Type B pancreatic cell (in vitro differentiated cells): Measurements from ENCODE around the gene FBXO47. TPM values are rescaled to one million over a fixed set of nuclear protein-coding genes. Genes with fewer than 3 reads are reported as not detected.
A peak's percentile ranks its signal among the peaks of the same experiment; 100 is the strongest.
"Not testable (repeated sequence)": the region's sequence is repeated elsewhere in the genome, so short reads cannot be mapped to it uniquely, and the experiment has no call there.

Experiments
- DNase-seq: peaks from one replicate; pipeline ENCODE4 v3.0.0; 2021; ENCODE audit warnings: mixed read lengths; ENCODE audit not compliant: unreplicated experiment; ENCODE audit errors: extremely low spot score
- H3K27ac Mint-ChIP-seq: 2 replicates; pipeline ENCODE4 v1.8.0; 2021; ENCODE audit warnings: mild to moderate bottlenecking, mixed read lengths
- H3K27me3 Mint-ChIP-seq: 2 replicates; pipeline ENCODE4 v1.8.0; 2021; ENCODE audit warnings: mixed read lengths
- H3K36me3 Mint-ChIP-seq: 2 replicates; pipeline ENCODE4 v1.8.0; 2021; ENCODE audit warnings: mixed read lengths
- H3K4me1 Mint-ChIP-seq: one replicate; pipeline ENCODE4 v1.8.0; 2021; ENCODE audit warnings: mixed read lengths; ENCODE audit not compliant: unreplicated experiment
- H3K4me3 Mint-ChIP-seq: 2 replicates; pipeline ENCODE4 v1.8.0; 2021; ENCODE audit warnings: mild to moderate bottlenecking, mixed read lengths
- H3K9me3 Mint-ChIP-seq: 2 replicates; pipeline ENCODE4 v1.8.0; 2021; ENCODE audit warnings: mixed read lengths
- CTCF ChIP-seq: fragments of 200-600 bp; sonication (generic); conservative IDR thresholded peaks from 2 replicates; pipeline ENCODE4 v1.5.0; 2021; ENCODE audit warnings: antibody characterized with exemption, mild to moderate bottlenecking
- total RNA-seq: library from RNA; stranded (reverse); gene quantifications from 2 replicates; pipeline ENCODE4 v1.2.1, GENCODE V29; 2021; ENCODE audit warnings: low replicate concordance

The FBXO47 gene
- total RNA-seq, 1 donor from 2014 or later: not detected

DNA sequence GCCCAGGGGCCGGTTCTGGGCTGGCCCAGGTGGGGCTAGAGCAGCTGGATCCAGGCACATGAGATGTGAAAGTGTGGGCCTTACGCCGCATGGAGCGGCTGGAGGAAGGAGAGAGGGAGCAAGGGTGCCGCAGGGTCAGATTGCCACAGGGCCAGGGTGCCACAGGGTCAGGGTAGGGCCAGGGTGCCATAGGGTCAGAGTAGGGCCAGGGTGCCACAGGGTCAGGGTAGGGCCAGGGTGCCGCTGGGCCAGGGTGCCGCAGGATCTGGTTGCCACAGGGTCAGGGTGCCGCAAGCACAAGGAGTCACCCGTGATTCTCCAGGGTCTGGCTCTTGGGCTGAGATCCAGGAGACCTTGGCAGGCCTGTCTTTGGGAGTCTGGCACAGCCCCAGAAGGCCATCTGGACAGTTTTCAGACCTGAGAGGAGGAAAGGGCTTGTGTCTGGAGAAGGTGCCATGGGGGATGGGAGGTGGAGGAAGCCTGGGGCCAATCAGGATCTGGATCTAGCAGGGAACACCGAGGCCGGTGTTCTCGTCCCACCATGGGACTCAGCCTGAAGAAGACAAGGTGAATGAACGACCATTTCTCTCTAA, 54.9 kb downstream of the FBXO47 start:
- no peak overlapping the region for H3K4me3 Mint-ChIP-seq
- no peak for TF ChIP-seq CTCF
- H3K4me1 Mint-ChIP-seq: peaks cover 3% of the 10 kb centered on the region
- DNase-seq: no peak
- H3K36me3 Mint-ChIP-seq: peaks cover 11% of the 10 kb centered on the region
- H3K27ac Mint-ChIP-seq: no peak overlapping the region
- no peaks in the 10 kb centered on the region for H3K27me3 Mint-ChIP-seq
- H3K9me3 Mint-ChIP-seq: no peaks in the 10 kb centered on the region

DNA sequence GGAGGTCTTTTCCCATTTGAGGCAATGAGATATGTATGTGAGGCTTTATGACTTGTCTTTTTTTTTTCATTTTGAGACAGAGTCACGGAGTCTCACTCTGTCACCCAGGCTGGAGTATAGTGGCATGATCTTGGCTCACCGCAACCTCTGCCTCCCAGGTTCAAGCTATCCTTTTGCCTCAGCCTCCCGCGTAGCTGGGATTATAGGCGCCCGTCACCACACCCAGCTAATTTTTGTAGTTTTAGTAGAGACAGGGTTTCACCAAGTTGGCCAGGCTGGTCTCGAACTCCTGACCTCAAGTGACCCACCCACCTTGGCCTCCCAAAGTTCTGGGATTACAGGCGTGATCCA, 55.5 kb downstream of the FBXO47 start:
- not testable (repeated sequence) for H3K27ac Mint-ChIP-seq, H3K27me3 Mint-ChIP-seq, H3K36me3 Mint-ChIP-seq, H3K4me1 Mint-ChIP-seq, DNase-seq, H3K9me3 Mint-ChIP-seq, H3K4me3 Mint-ChIP-seq

DNA sequence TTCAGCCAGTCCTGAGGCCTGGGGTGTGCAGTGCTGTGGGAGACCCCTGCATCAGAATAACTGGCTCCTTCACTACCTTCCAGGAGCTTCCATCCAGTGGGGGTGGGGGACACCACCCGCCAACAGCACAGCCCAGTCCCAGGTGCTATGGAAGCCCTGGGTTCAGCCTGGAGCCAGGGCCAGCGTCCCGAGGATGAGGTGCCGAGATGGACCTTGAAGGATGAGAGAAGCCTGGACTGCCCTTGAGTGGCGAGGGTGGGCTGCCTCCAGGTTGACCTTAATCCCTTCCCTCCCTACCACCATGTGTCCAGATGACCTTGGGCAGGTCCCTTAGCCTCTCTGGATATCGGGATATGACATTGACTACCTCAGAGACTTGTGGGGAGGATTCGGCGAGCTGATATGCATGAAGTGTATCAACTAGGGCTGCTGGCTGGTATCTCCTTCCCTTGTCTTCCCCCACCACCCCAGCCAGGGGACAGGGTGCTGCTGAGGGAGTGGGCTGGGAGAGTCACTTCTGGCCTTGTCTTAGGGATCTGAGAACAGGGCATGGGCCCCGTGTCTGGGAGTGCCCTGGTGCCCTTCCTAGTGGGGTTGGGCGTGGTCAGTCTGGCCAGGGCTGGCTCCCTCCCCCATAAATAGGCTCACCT, 56.0 kb downstream of the FBXO47 start:
- DNase-seq: no peak
- peaks cover 5% of the 10 kb centered on the region for H3K36me3 Mint-ChIP-seq
- no peaks in the 10 kb centered on the region for H3K9me3 Mint-ChIP-seq
- H3K4me1 Mint-ChIP-seq: peaks cover 5% of the 10 kb centered on the region
- no peak overlapping the region for H3K4me3 Mint-ChIP-seq
- H3K27ac Mint-ChIP-seq: no peak overlapping the region
- no peak for TF ChIP-seq CTCF
- no peaks in the 10 kb centered on the region for H3K27me3 Mint-ChIP-seq

DNA sequence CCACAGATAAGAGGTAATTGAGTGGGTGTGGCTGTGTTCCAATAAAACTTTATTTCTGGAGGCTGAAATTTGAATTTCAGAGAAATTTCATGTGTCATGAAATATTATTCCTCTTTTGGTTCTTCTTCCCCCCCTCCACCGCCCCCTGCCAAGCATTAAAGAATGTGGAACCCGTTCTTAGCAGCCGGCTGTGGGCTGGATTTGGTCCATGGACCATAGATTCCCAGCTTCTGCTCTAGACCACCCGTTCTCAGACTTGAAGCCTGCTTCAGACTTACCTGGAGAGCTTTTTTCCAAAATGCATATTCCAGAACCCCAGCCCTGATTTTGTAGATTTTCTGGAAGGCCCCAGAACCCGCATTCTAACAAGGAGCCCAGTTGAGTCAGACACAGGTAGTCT, 56.9 kb downstream of the FBXO47 start:
- H3K4me1 Mint-ChIP-seq: peaks cover 5% of the 10 kb centered on the region
- H3K36me3 Mint-ChIP-seq: no peaks in the 10 kb centered on the region
- H3K9me3 Mint-ChIP-seq: no peaks in the 10 kb centered on the region
- H3K4me3 Mint-ChIP-seq: no peak overlapping the region
- no peak for DNase-seq
- no peak for TF ChIP-seq CTCF
- no peaks in the 10 kb centered on the region for H3K27me3 Mint-ChIP-seq
- no peak overlapping the region for H3K27ac Mint-ChIP-seq

- peaks cover 5% of the 10 kb centered on the region for H3K4me1 Mint-ChIP-seq
- no peak for DNase-seq
- no peak overlapping the region for H3K4me3 Mint-ChIP-seq
- H3K36me3 Mint-ChIP-seq: peaks cover 4% of the 10 kb centered on the region
- H3K27me3 Mint-ChIP-seq: no peaks in the 10 kb centered on the region
- TF ChIP-seq CTCF: no peak
- H3K9me3 Mint-ChIP-seq: no peaks in the 10 kb centered on the region
- no peak overlapping the region for H3K27ac Mint-ChIP-seq
Observed at GRCh38 chr17:38908676-38909181, 58.5 kb downstream of the FBXO47 start.

DNA sequence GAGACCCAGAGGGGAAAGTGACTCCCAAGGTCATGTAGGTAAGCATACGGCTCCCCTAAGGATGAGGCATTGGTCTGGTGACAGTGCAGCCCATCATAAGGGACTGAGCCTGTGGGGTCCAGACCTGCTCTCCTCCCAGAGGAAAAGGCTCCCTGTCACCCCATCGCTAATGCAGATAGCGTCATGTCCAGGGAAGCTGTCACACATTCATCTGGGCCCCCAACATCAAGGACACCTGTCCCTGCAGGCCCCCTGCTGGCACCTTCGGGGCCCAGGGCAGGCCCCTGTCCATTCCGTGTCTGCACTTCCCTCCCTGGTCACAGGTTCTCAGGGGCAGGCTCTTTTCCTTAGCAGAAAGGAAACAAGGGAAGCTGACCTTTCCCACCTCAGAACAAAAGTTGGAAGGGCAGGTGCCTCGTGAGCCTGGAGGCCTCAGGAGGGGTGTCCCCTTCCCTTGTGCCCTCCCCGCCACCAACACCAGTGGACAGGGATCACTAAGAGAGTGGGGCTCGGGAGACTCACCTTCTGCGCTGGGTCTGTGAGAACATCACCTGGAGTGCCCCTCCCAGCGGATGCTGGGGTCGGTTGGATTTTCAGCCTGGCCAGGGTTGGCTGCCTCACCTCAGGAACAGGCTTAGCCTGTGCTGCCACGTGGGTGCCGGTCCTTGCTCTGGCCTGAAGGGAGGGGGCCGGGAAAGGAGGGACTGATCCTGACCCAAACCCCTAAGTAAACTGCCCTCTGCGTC, 59.1 kb downstream of the FBXO47 start:
- H3K9me3 Mint-ChIP-seq: no peaks in the 10 kb centered on the region
- no peaks in the 10 kb centered on the region for H3K27me3 Mint-ChIP-seq
- no peak for TF ChIP-seq CTCF
- H3K4me1 Mint-ChIP-seq: peaks cover 5% of the 10 kb centered on the region
- no peak for DNase-seq
- peak overlapping the region; percentile 5 for H3K27ac Mint-ChIP-seq
- no peak overlapping the region for H3K4me3 Mint-ChIP-seq
- peaks cover 9% of the 10 kb centered on the region for H3K36me3 Mint-ChIP-seq
